K562 (cell line): Measurements from ENCODE around the gene SLC24A4. TPM values are rescaled to one million over a fixed set of nuclear protein-coding genes. Genes with fewer than 3 reads are reported as not detected.
A peak's percentile ranks its signal among the peaks of the same experiment; 100 is the strongest.

ENCODE experiments used
- ATAC-seq: fragments of 200-7000 bp; cut with Tn5 transposase; 3 replicates; pipeline ENCODE4 v1.9.1; 2020; ENCODE audit warnings: moderate library complexity
- BruUV-seq: library from RNA; stranded (reverse); fragments of 400-500 nt; replicated peaks from 2 replicates; lab custom pipeline; 2021; lab: Mats Ljungman, UMichigan
- CTCF ChIA-PET: fragments of 300-600 bp; formaldehyde crosslinking; extraction: SDS; loops from one replicate; lab custom pipeline; 2021; ENCODE audit warnings: low intra/inter-chr PET ratio; lab: Yijun Ruan, JAX
- POLR2A ChIA-PET: fragments of 300-600, 350-650 bp; sonication (Branson Sonifier 250); formaldehyde crosslinking; extraction: SDS; loops from one replicate; lab custom pipeline; 2021; ENCODE audit warnings: antibody characterized with exemption, inconsistent platforms; lab: Yijun Ruan, JAX
- DNase-seq, 4 experiments: peaks; one replicate each; pipeline versions ENCODE4 v3.0.0 to v3.0.0-alpha.2; 2011 to 2018; ENCODE audit warnings: low spot score in 3 of 4, mixed read lengths in 3 of 4; ENCODE audit errors: extremely low read depth in 1 of 4
- FAIRE-seq: peaks from 2 replicates; lab custom pipeline; 2011; peaks lifted over from hg19 to GRCh38; lab: Jason Lieb, UNC
- H2AFZ ChIP-seq: 2 replicates; pipeline ENCODE4 v1.6.0; 2011; ENCODE audit warnings: low read depth, low read length, control low read depth, inconsistent platforms
- H3K27ac ChIP-seq: fragments of 200-600 bp; 3 replicates; pipeline ENCODE4 v1.8.0; 2011; ENCODE audit warnings: low read depth, mild to moderate bottlenecking, control low read depth, inconsistent platforms, low read length, moderate library complexity, mixed read lengths; ENCODE audit errors: extremely low read depth
- H3K27me3 ChIP-seq, 2 experiments: fragments of 300-600 bp in 1 of 2; 2 replicates in 1 of 2; 3 replicates in 1 of 2; pipeline versions ENCODE4 v1.6.0 to v1.8.0; 2011; ENCODE audit warnings: inconsistent platforms in 2 of 2, low read length in 2 of 2, mild to moderate bottlenecking in 1 of 2, mixed read lengths in 1 of 2, moderate library complexity in 1 of 2; ENCODE audit not compliant: control insufficient read depth in 2 of 2, insufficient read depth in 2 of 2
- H3K36me3 ChIP-seq: fragments of 300-600 bp; 3 replicates; pipeline ENCODE4 v1.8.0; 2011; ENCODE audit warnings: mild to moderate bottlenecking, low read length, inconsistent platforms; ENCODE audit not compliant: control insufficient read depth, insufficient read depth
- H3K4me1 ChIP-seq, 2 experiments: fragments of 200-600 bp in 1 of 2; replicated peaks in 1 of 2; 2 replicates in 1 of 2; 3 replicates in 1 of 2; pipeline versions ENCODE4 v1.5.1 to v1.8.0; 2011; ENCODE audit warnings: inconsistent platforms in 2 of 2, low read length in 2 of 2, mild to moderate bottlenecking in 1 of 2, mixed read lengths in 1 of 2, moderate library complexity in 1 of 2; ENCODE audit not compliant: control insufficient read depth in 2 of 2, insufficient read depth in 2 of 2
- H3K4me2 ChIP-seq: 2 replicates; pipeline ENCODE4 v1.6.1; 2011; ENCODE audit warnings: low read length, control low read depth, inconsistent platforms, mixed read lengths; ENCODE audit not compliant: insufficient read depth
- H3K4me3 ChIP-seq: fragments of 200-600 bp; sonication (generic), shearing (Covaris generic); 2 replicates; pipeline ENCODE4 v1.5.1; 2016; ENCODE audit warnings: control low read depth, inconsistent platforms
- H3K79me2 ChIP-seq: fragments of 200-600 bp; 3 replicates; pipeline ENCODE4 v1.8.0; 2011; ENCODE audit warnings: low read length, inconsistent platforms; ENCODE audit not compliant: control insufficient read depth, insufficient read depth
- H3K9ac ChIP-seq, 2 experiments: 2 replicates each; pipeline versions ENCODE4 v1.6.0 to v1.6.1; 2011; ENCODE audit warnings: low read depth in 2 of 2, low read length in 2 of 2, control low read depth in 1 of 2, inconsistent platforms in 1 of 2, mild to moderate bottlenecking in 1 of 2, mixed read lengths in 1 of 2; ENCODE audit not compliant: insufficient read depth in 1 of 2
- H3K9me1 ChIP-seq: one replicate; pipeline ENCODE4 v1.6.0; 2011; ENCODE audit warnings: inconsistent platforms, mild to moderate bottlenecking, low read length, moderate library complexity; ENCODE audit not compliant: control insufficient read depth, insufficient read depth
- H3K9me3 ChIP-seq: replicated peaks from 2 replicates; pipeline ENCODE4 v1.5.1; 2011; ENCODE audit warnings: low read depth, low read length, inconsistent platforms; ENCODE audit not compliant: control insufficient read depth, insufficient read depth
- H4K20me1 ChIP-seq: replicated peaks from 2 replicates; pipeline ENCODE4 v1.6.1; 2011; ENCODE audit warnings: low read length, inconsistent platforms, mixed read lengths; ENCODE audit not compliant: control insufficient read depth, insufficient read depth
- ARNT ChIP-seq, 2 experiments: fragments of 450-650 bp; IDR thresholded peaks; 2 replicates each; pipeline ENCODE4 v1.6.1; 2016; ENCODE audit warnings: mild to moderate bottlenecking in 1 of 2
- CSDE1 ChIP-seq, 2 experiments: fragments of 450-650 bp; IDR thresholded peaks; 2 replicates each; pipeline ENCODE4 v1.6.1; 2016; ENCODE audit warnings: mild to moderate bottlenecking in 1 of 2
- DNMT1 ChIP-seq: fragments of 450-650 bp; IDR thresholded peaks from 2 replicates; pipeline ENCODE4 v1.6.1; 2016; ENCODE audit warnings: antibody characterized with exemption, mild to moderate bottlenecking
- NFIX ChIP-seq: fragments of 250-450 bp; sonication (Bioruptor Pico); IDR thresholded peaks from 2 replicates; pipeline ENCODE4 v1.4.0; 2020; ENCODE audit warnings: low read depth, mild to moderate bottlenecking, moderate library complexity
- RBM25 ChIP-seq: fragments of 200-400 bp; formaldehyde crosslinking; IDR thresholded peaks from 2 replicates; pipeline ENCODE4 v1.6.1; 2018; ENCODE audit warnings: low read length, low read depth, moderate library complexity; ENCODE audit not compliant: severe bottlenecking
- ZKSCAN3 ChIP-seq: fragments of 250-450 bp; sonication (Bioruptor Pico); IDR thresholded peaks from 2 replicates; pipeline ENCODE4 v1.4.0; 2020
- ZNF197 ChIP-seq: fragments of 200-800 bp; sonication (Bioruptor generic); IDR thresholded peaks from 2 replicates; pipeline ENCODE4 v1.6.1; 2016; ENCODE audit warnings: low read depth, missing genetic modification characterization, missing compliant biosample characterization
- ZNF316 ChIP-seq: fragments of 450-650 bp; IDR thresholded peaks from 2 replicates; pipeline ENCODE4 v1.6.1; 2016
- ZNF766 ChIP-seq: fragments of 200-800 bp; sonication (Bioruptor generic); conservative IDR thresholded peaks from 2 replicates; pipeline ENCODE4 v1.6.1; 2016; ENCODE audit warnings: missing genetic modification characterization, missing compliant biosample characterization
- WGBS: fragments of 100-300 bp; shearing (Covaris generic); methylation state at CpG from one replicate; pipeline ENCODE4 v1.1.6; 2016; ENCODE audit warnings: low coverage, mixed read lengths; ENCODE audit not compliant: insufficient coverage; ENCODE audit errors: missing lambda C conversion rate; 5-methylcytosine and 5-hydroxymethylcytosine counted together
- in situ Hi-C: fragments of 300-500 bp; cut with MboI; formaldehyde crosslinking; loops from 4 replicates; pipeline ENCODE4 v1.15.0; 2018; ENCODE audit warnings: inconsistent platforms, mixed read lengths
- intact Hi-C: fragments of 100-400 bp; cut with micrococcal nuclease; formaldehyde crosslinking; loops from 2 replicates; pipeline ENCODE4 v1.14.2; 2022
- polyA plus RNA-seq, 8 experiments: library from polyadenylated mRNA; depleted of rRNA in 4 of 8; stranded (reverse) in 5 of 8; unstranded in 3 of 8; fragments of >200 nt; fragmentation: Nextera tagmentation in 2 of 8; fragmentation: Illumina TruSeq in 1 of 8; extraction: Ambion mirVana in 2 of 8; extraction: Trizol in 1 of 8; gene quantifications; 2 replicates each; pipeline versions ENCODE4 v1.2.1 to v1.2.3, GENCODE V29; 2011 to 2014; ENCODE audit warnings: inconsistent platforms in 1 of 8, missing spikeins in 1 of 8
- total RNA-seq, 7 experiments: library from RNA; depleted of rRNA in 6 of 7; stranded (reverse); fragments of >200 nt in 6 of 7; fragmentation: Illumina TruSeq in 2 of 7; extraction: Trizol in 2 of 7; gene quantifications; 2 replicates each; pipeline versions ENCODE4 v1.2.1 to v1.2.3, GENCODE V29; 2011 to 2021; ENCODE audit warnings: low replicate concordance in 1 of 7

The SLC24A4 gene
- total and polyA plus RNA-seq, 9 of the 15 experiments (the other 6 are each of a cell fraction or from before 2014, with no cell fraction given) = not detected

DNA sequence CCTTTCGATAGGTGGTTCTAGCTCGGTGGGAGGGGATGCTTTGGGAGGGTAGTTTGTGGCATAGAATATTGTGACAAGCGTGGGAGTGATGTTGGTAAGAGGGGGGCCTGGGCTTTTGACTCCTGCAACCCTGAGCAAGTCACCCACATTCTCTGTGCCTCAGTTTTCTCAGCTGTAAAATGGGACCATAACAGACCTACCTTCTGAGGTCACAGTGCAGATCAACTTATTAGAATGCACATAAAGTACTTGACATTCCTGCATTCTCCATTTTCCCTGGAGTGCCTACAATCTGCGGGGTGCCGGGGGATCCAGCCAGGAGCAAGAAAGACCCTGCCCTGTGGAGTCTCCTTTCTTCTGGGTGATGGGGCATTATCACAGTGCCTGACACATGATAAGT, 63.2 kb downstream of the SLC24A4 start:
- Histone ChIP-seq H3K36me3 (no peaks in the 10 kb centered on the region), H3K27ac (no peak overlapping the region), H3K27me3 (peaks cover 0 to 52% of the 10 kb centered on the region in 2 experiments; a peak in 2 of 5 replicates), H4K20me1 (no peaks in the 10 kb centered on the region), H3K9ac (no peak overlapping the region), H3K4me3 (no peak overlapping the region), H3K4me2 (no peak overlapping the region), H3K9me1 (no peaks in the 10 kb centered on the region), H2AFZ (no peak overlapping the region), H3K79me2 (no peaks in the 10 kb centered on the region), H3K4me1 (no peaks in the 10 kb centered on the region), H3K9me3 (no peaks in the 10 kb centered on the region)
- no TSS peak for BruUV-seq
- DNase-seq (no peak), ATAC-seq (no peak), FAIRE-seq (no peak)
- TF ChIP-seq ARNT (IDR thresholded peaks at IDR 0.05) (no peak), RBM25 (peak; percentile 49), NFIX (CRISPR knock-in tag) (no peak), ZKSCAN3 (CRISPR knock-in tag) (no peak), DNMT1 (no peak), ZNF316 (no peak), ZNF197 (CRISPR knock-in tag) (no peak), CSDE1 (IDR thresholded peaks at IDR 0.05) (no peak), ZNF766 (no peak)
- WGBS = 0% methylated on average over 4 of the region's 5 CpGs
- intact Hi-C loops = no loop called here
- CTCF ChIA-PET = no interaction called here
- POLR2A ChIA-PET = no interaction called here
- in situ Hi-C loops = no loop called here
